PC-3 (cell line): ENCODE measurements around the gene RPS21. TPM values are rescaled to one million over a fixed set of nuclear protein-coding genes. Genes with fewer than 3 reads are reported as not detected.

ENCODE experiments used
- ATAC-seq: fragments of 200-7000 bp; cut with Tn5 transposase; 2 replicates; pipeline ENCODE4 v1.9.1; 2020; ENCODE audit warnings: mild to moderate bottlenecking, moderate library complexity
- BruUV-seq: library from RNA; stranded (reverse); fragments of 400-500 nt; replicated peaks from 2 replicates; lab custom pipeline; 2021; lab: Mats Ljungman, UMichigan
- CTCF ChIA-PET: fragments of 300-600 bp; sonication (Branson Sonifier 250); formaldehyde crosslinking; loops from one replicate; lab custom pipeline; 2022; ENCODE audit warnings: antibody characterized with exemption; lab: Charles Lee
- POLR2A ChIA-PET: fragments of 300-600 bp; sonication (Branson Sonifier 250); formaldehyde crosslinking; loops from one replicate; lab custom pipeline; 2022; ENCODE audit warnings: antibody characterized with exemption; ENCODE audit not compliant: unreplicated experiment; lab: Charles Lee
- DNase-seq: peaks from one replicate; pipeline ENCODE4 v3.0.0-alpha.2; 2015
- H2AFZ ChIP-seq: fragments of 300-600 bp; sonication (generic); 2 replicates; pipeline ENCODE4 v1.6.0; 2016; ENCODE audit warnings: antibody characterized with exemption, low read length
- H3F3A ChIP-seq: fragments of 300-600 bp; sonication (generic); one replicate; pipeline ENCODE4 v1.6.0; 2017; ENCODE audit warnings: antibody characterized with exemption, low read length, control low read depth, mild to moderate bottlenecking; ENCODE audit not compliant: unreplicated experiment
- H3K27ac ChIP-seq: fragments of 300-600 bp; sonication (generic); 2 replicates; pipeline ENCODE4 v1.5.1; 2016; ENCODE audit warnings: mild to moderate bottlenecking, low read length
- H3K27me3 ChIP-seq: fragments of 300-600 bp; sonication (generic); 2 replicates; pipeline ENCODE4 v1.6.1; 2016; ENCODE audit warnings: low read length, mixed read lengths
- H3K36me3 ChIP-seq: fragments of 300-600 bp; sonication (generic); 2 replicates; pipeline ENCODE4 v1.6.1; 2016; ENCODE audit warnings: low read depth, mixed run types, low read length, mixed read lengths
- H3K4me1 ChIP-seq: fragments of 300-600 bp; sonication (generic); 2 replicates; pipeline ENCODE4 v1.5.1; 2016; ENCODE audit warnings: low read length; ENCODE audit not compliant: insufficient read depth
- H3K4me2 ChIP-seq: fragments of 300-600 bp; sonication (generic); 2 replicates; pipeline ENCODE4 v1.6.0; 2016; ENCODE audit warnings: low read length
- H3K4me3 ChIP-seq: fragments of 300-600 bp; sonication (generic); 2 replicates; pipeline ENCODE4 v1.5.1; 2016; ENCODE audit warnings: mild to moderate bottlenecking, low read length, mixed read lengths
- H3K79me2 ChIP-seq: fragments of 300-600 bp; sonication (generic); 2 replicates; pipeline ENCODE4 v1.6.1; 2017; ENCODE audit warnings: low read length, mixed read lengths
- H3K9ac ChIP-seq: fragments of 300-600 bp; sonication (generic); 2 replicates; pipeline ENCODE4 v1.6.0; 2016; ENCODE audit warnings: mild to moderate bottlenecking, low read length
- H3K9me2 ChIP-seq: fragments of 300-600 bp; sonication (generic); replicated peaks from 2 replicates; pipeline ENCODE4 v1.6.1; 2016; ENCODE audit warnings: mixed run types, low read length, mixed read lengths
- H3K9me3 ChIP-seq: fragments of 300-600 bp; sonication (generic); 2 replicates; pipeline ENCODE4 v1.6.1; 2016; ENCODE audit warnings: low read length, mixed read lengths
- H4K20me1 ChIP-seq: fragments of 300-600 bp; sonication (generic); 2 replicates; pipeline ENCODE4 v1.6.1; 2016; ENCODE audit warnings: low read length, mixed read lengths
- EZH2 ChIP-seq: fragments of 300-600 bp; sonication (generic); IDR thresholded peaks from one replicate; pipeline ENCODE4 v1.6.1; 2017; ENCODE audit warnings: antibody characterized with exemption, mild to moderate bottlenecking, low read length; ENCODE audit not compliant: unreplicated experiment
- EZH2phosphoT487 ChIP-seq: fragments of 300-600 bp; sonication (generic); IDR thresholded peaks from 2 replicates; pipeline ENCODE4 v1.6.1; 2018; ENCODE audit warnings: mild to moderate bottlenecking, antibody characterized with exemption, low read length, borderline replicate concordance
- intact Hi-C: fragments of 100-400 bp; cut with micrococcal nuclease; formaldehyde crosslinking; loops from 2 replicates; pipeline ENCODE4 v1.9.0; 2023
- total RNA-seq: library from RNA; depleted of rRNA; stranded (reverse); fragments of >200 nt; gene quantifications from 2 replicates; pipeline ENCODE4 v1.2.3, GENCODE V29; 2014
- TF ChIP-seq, protein P1 (sequence below): fragments of 300-600 bp; sonication (generic); conservative IDR thresholded peaks from 2 replicates; pipeline ENCODE4 v1.5.1; 2017; ENCODE audit warnings: antibody characterized with exemption, low read depth, mild to moderate bottlenecking, low read length

Gene RPS21
- total RNA-seq, 1 experiment from 2014 or later, result 1,945 TPM

DNA sequence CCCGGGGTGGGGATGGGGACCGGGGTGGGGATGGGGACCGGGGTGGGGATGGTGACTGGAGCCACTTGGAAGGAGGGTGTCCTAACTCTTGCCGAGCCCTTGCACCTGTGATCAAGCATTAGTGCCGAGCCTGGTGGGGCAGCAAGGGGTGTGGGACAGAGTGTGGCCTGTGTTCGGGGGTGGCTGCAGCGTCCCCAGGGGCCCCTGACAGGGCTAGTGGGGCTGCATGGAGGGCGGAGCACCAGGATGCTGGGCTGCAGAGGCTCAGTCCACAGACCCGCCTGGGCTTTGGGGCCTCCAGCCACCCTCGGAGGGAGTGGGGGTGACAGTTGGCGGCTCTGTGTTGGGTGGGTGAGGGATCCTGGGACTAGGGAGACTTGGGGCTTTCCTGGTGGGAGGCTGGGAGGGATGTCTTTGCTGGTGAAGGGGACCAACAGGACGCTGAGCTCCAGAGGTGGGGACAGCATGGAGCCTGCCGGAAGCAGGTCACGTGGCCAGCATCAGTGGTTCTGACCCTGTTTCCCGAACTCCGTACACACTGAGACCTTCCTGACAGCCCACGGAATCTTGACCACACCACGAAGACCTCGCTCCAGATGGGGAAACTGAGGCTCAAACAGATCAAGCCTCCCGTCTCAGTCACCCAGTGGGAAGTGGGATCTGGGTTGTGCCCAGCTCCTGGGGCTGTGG is 35.9 kb downstream of the RPS21 start:
- H3K27me3 ChIP-seq, result no peaks in the 10 kb centered on the region
- H3K4me2 ChIP-seq, result no peak overlapping the region
- no peaks in the 10 kb centered on the region for H3K9me2 ChIP-seq
- H3K4me3 ChIP-seq, result no peak overlapping the region
- H3K27ac ChIP-seq, result no peak overlapping the region
- no peaks in the 10 kb centered on the region for H3F3A ChIP-seq
- no peaks in the 10 kb centered on the region for H3K9me3 ChIP-seq
- BruUV-seq, result no TSS peak
- H3K36me3 ChIP-seq, result no peaks in the 10 kb centered on the region
- intact Hi-C loops, result no loop called here
- peaks cover 20% of the 10 kb centered on the region for H3K4me1 ChIP-seq
- ChIA-PET POLR2A (no interaction called here), CTCF (no interaction called here)
- no peak overlapping the region for H3K9ac ChIP-seq
- DNase-seq (no peak), ATAC-seq (no peak)
- 0 out of 2 replicates have a peak, but pooled peaks cover 5% of the 10 kb centered on the region for H3K79me2 ChIP-seq
- H4K20me1 ChIP-seq, result no peaks in the 10 kb centered on the region
- TF ChIP-seq EZH2phosphoT487 (no peak), EZH2 (no peak)
- TF ChIP-seq, protein P1, sequence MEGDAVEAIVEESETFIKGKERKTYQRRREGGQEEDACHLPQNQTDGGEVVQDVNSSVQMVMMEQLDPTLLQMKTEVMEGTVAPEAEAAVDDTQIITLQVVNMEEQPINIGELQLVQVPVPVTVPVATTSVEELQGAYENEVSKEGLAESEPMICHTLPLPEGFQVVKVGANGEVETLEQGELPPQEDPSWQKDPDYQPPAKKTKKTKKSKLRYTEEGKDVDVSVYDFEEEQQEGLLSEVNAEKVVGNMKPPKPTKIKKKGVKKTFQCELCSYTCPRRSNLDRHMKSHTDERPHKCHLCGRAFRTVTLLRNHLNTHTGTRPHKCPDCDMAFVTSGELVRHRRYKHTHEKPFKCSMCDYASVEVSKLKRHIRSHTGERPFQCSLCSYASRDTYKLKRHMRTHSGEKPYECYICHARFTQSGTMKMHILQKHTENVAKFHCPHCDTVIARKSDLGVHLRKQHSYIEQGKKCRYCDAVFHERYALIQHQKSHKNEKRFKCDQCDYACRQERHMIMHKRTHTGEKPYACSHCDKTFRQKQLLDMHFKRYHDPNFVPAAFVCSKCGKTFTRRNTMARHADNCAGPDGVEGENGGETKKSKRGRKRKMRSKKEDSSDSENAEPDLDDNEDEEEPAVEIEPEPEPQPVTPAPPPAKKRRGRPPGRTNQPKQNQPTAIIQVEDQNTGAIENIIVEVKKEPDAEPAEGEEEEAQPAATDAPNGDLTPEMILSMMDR, result no peak
- no peak overlapping the region for H2AFZ ChIP-seq

DNA sequence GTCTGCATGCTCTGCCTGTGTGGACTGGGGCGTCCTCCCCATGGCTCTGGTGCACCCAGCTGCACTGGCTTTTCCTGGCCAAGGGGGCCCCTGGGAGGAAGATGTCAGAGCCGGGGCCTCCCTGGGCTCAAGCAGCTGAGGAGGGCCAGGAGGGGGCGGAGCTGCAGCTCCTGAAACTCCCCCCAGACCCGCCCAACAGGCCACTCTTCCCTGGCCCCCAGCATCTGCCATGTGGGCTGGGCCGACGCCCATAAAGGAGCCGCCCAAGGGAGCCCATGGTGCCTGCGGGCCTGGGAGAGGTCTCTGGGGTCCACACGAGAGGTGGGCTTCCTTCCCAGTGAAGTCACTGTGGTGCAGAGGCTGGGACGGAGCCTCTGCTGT is 36.4 kb downstream of the RPS21 start:
- ChIA-PET POLR2A (no interaction called here), CTCF (no interaction called here)
- Histone ChIP-seq H3K27ac (no peak overlapping the region), H3K4me3 (no peak overlapping the region), H3K27me3 (no peaks in the 10 kb centered on the region), H3K36me3 (no peaks in the 10 kb centered on the region), H4K20me1 (no peaks in the 10 kb centered on the region), H3K9me3 (no peaks in the 10 kb centered on the region), H3K4me1 (peaks cover 25% of the 10 kb centered on the region), H3K9ac (no peak overlapping the region), H3K4me2 (no peak overlapping the region), H3F3A (no peaks in the 10 kb centered on the region), H3K79me2 (0 out of 2 replicates have a peak, but pooled peaks cover 5% of the 10 kb centered on the region), H2AFZ (no peak overlapping the region), H3K9me2 (no peaks in the 10 kb centered on the region)
- no peak for DNase-seq
- intact Hi-C loops, result no loop called here
- no peak for ATAC-seq
- TF ChIP-seq, protein P1, result no peak
- TF ChIP-seq EZH2 (no peak), EZH2phosphoT487 (no peak)
- no TSS peak for BruUV-seq
